Measurements from ENCODE around the gene THAP3.

The THAP3 gene, protein sequence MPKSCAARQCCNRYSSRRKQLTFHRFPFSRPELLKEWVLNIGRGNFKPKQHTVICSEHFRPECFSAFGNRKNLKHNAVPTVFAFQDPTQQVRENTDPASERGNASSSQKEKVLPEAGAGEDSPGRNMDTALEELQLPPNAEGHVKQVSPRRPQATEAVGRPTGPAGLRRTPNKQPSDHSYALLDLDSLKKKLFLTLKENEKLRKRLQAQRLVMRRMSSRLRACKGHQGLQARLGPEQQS

DNA sequence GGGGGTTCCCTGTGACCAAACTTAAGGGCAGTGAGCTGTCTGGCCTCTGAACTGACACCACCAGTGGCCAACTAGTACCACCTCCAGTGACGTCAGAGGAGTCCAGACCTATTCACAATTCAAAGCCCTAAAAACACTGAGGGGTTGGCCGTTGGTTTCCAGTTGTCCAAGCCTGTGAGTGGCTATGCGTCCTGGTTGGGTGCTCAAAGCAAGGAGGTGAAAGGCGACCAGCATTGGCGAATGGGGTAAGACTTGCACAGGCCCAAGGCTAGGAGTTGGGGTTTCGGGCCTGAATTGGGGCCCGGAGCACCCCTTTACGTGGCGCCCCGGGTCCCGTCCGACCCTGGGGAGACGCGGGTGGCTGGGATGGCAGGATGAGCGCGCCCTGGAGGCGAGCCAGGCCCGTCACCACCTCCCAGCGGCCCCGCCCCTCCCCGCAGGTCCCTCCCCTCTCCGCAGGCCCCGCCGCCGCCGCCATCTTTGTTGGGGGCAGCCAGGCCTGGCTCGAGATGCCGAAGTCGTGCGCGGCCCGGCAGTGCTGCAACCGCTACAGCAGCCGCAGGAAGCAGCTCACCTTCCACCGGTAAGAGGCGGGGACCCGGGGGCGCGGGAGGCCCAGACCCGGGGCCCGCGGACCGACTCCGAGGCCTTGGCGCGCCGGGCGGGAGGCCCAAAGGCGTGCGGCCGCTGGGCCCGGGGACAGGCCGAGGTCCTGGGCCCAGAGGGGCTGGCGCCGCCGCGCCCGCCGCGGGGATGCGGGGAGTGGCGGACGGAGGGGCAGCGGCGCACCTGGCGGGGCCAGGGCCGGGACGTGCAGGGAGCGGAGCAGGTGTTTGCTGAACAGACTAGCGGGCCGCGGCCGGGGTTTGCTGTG is at the start of gene THAP3:
Gene THAP3, plus strand, starts transcription at position 159 of the 874 bp plus-strand sequence. Its CDS starts 351 bp downstream, at position 510.
- DNase-seq, result peak; percentile 62 to 95 (median 90)
- intact Hi-C loops (cut with DNase I), result loop anchor here (10.0 kb wide), 1 partner anchor 160 kb away; the partner anchor contains the start of gene CAMTA1

DNA sequence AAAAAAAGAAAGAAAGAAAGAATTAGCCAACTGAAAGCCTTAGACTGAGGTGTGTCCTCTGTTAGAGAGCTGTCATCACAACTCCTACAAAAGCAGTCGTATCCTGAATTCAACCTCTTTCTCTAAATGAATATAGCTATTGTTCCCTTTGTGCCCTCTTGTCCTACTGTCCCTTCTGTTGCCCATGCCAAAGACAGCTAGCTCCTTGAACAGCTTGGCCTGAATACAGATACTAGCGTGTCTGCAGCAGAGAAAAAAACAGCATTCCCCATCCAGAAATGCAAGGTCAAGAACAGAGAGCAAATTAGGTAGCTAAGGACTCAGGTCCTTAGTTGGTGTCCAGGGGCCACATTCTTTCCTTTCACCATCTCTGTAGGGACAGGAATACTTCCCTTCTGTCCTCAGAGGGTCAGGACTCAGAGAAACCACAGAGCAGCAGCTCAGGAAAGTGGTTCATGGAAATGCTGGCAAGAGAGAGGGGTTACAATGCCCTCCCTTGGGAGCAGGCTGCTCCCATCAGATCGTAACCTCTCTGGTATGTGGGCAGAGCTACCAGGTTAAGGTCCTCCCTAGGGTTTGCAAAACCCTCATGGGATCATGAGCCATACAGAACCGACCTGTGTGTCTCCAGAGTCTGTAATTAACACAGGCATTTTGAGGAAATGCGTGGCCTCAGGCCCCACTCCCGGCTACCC is 46.7 kb upstream of the THAP3 start:
- DNase-seq, result no peak

DNA sequence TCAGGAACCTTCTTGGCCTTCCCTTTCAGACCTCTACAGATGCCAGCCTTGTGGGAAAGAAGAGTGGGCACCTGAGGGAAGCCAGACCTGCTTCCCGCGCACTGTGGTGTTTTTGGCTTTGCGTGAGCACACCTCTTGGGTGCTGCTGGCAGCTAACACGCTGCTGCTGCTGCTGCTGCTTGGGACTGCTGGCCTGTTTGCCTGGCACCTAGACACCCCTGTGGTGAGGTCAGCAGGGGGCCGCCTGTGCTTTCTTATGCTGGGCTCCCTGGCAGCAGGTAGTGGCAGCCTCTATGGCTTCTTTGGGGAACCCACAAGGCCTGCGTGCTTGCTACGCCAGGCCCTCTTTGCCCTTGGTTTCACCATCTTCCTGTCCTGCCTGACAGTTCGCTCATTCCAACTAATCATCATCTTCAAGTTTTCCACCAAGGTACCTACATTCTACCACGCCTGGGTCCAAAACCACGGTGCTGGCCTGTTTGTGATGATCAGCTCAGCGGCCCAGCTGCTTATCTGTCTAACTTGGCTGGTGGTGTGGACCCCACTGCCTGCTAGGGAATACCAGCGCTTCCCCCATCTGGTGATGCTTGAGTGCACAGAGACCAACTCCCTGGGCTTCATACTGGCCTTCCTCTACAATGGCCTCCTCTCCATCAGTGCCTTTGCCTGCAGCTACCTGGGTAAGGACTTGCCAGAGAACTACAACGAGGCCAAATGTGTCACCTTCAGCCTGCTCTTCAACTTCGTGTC is 45.9 kb upstream of the THAP3 start:
- DNase-seq, result no peak
- intact Hi-C loops (cut with DNase I), result no loop called here

More for the DNA sequence above, 46.7 kb upstream of the THAP3 start:
- intact Hi-C loops (cut with DNase I), result no loop called here

DNA sequence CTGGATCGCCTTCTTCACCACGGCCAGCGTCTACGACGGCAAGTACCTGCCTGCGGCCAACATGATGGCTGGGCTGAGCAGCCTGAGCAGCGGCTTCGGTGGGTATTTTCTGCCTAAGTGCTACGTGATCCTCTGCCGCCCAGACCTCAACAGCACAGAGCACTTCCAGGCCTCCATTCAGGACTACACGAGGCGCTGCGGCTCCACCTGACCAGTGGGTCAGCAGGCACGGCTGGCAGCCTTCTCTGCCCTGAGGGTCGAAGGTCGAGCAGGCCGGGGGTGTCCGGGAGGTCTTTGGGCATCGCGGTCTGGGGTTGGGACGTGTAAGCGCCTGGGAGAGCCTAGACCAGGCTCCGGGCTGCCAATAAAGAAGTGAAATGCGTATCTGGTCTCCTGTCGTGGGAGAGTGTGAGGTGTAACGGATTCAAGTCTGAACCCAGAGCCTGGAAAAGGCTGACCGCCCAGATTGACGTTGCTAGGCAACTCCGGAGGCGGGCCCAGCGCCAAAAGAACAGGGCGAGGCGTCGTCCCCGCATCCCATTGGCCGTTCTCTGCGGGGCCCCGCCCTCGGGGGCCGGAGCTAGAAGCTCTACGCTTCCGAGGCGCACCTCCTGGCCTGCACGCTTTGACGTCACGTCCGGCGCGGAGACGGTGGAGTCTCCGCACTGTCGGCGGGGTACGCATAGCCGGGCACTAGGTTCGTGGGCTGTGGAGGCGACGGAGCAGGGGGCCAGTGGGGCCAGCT is 45.1 kb upstream of the THAP3 start, which contains the start of gene ZBTB48:
Gene ZBTB48, plus strand, starts transcription at position 621 of the 745 bp plus-strand sequence. CDS start 616 bp downstream, outside the sequence.
- intact Hi-C loops (cut with DNase I), result no loop called here
- DNase-seq, result peak; percentile 98 to 100 (median 100)

DNA sequence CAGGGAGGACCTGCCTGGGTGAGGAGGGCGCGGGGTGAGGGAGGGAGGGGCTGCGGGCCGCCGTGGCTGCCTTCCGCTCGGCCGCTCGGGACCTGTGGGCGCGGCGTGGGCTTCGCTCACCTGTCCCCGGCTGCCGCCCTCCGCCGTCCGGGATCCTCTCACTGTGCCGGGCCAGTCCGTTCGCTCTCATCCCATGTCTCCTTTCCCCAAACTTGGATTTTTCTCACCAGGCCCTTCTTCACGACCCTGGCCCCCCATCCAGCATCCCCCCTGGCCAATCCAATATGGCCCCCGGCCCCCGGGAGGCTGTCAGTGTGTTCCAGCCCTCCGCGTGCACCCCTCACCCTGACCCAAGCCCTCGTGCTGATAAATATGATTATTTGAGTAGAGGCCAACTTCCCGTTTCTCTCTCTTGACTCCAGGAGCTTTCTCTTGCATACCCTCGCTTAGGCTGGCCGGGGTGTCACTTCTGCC is 44.5 kb upstream of the THAP3 start:
- intact Hi-C loops (cut with DNase I), result no loop called here
- no peak for DNase-seq

DNA sequence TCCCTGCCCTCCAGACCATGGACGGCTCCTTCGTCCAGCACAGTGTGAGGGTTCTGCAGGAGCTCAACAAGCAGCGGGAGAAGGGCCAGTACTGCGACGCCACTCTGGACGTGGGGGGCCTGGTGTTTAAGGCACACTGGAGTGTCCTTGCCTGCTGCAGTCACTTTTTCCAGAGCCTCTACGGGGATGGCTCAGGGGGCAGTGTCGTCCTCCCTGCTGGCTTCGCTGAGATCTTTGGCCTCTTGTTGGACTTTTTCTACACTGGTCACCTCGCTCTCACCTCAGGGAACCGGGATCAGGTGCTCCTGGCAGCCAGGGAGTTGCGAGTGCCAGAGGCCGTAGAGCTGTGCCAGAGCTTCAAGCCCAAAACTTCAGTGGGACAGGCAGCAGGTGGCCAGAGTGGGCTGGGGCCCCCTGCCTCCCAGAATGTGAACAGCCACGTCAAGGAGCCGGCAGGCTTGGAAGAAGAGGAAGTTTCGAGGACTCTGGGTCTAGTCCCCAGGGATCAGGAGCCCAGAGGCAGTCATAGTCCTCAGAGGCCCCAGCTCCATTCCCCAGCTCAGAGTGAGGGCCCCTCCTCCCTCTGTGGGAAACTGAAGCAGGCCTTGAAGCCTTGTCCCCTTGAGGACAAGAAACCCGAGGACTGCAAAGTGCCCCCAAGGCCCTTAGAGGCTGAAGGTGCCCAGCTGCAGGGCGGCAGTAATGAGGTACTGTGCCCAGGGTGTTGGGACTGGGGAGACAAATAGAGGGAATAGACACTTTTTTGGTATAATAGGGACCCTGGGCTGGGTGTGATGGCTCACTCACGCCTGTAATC is 43.9 kb upstream of the THAP3 start:
- no peak for DNase-seq
- intact Hi-C loops (cut with DNase I), result no loop called here

DNA sequence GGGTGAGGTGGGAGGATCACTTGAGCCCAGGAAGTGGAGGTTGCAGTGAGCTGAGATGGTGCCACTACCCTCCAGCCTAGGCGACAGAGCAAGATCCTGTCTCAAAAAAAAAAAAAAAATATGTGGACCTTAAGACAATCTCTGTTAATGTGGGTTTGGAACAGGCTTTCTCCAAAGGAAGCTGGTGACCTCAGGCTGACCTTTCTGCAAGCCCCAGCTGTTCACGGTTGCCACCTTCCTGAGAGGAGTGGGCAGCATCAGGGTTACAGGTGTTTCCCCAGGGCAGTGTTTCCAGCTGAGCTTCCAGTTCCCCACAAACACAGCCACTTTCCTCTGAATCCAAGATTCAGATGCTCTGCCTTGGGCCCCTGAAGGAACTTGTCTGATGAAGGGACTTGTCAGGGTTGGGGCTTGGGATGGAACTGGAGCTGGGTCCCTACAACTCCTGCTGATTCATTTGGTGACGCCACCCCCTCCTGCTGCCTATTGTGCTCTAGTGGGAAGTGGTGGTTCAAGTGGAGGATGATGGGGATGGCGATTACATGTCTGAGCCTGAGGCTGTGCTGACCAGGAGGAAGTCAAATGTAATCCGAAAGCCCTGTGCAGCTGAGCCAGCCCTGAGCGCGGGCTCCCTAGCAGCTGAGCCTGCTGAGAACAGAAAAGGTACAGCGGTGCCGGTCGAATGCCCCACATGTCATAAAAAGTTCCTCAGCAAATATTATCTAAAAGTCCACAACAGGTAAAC is 42.9 kb upstream of the THAP3 start:
- peak in 8 of 42 donors; percentile 13 to 66 (median 34) for DNase-seq
- intact Hi-C loops (cut with DNase I), result no loop called here

DNA sequence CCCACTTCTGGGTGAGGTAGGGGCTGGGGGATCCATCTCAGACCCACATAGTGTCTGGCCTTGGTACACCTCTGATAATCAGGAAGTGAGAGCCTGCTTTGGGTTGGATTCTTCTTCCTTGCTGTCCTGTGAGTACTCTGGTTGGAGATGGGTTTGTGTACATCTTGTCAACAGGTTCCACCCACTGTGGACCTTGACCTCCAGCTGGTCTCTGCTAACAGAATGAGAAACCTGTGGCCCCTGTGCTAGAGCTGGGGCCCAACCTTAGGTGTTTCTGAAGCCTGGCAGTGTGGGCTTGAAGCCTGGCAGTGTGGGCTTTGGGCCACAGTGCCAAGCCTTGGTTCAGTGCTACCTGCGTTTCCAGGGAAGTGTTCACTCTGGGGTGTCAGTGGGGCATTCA is 42.3 kb upstream of the THAP3 start:
- intact Hi-C loops (cut with DNase I), result no loop called here
- DNase-seq, result no peak

DNA sequence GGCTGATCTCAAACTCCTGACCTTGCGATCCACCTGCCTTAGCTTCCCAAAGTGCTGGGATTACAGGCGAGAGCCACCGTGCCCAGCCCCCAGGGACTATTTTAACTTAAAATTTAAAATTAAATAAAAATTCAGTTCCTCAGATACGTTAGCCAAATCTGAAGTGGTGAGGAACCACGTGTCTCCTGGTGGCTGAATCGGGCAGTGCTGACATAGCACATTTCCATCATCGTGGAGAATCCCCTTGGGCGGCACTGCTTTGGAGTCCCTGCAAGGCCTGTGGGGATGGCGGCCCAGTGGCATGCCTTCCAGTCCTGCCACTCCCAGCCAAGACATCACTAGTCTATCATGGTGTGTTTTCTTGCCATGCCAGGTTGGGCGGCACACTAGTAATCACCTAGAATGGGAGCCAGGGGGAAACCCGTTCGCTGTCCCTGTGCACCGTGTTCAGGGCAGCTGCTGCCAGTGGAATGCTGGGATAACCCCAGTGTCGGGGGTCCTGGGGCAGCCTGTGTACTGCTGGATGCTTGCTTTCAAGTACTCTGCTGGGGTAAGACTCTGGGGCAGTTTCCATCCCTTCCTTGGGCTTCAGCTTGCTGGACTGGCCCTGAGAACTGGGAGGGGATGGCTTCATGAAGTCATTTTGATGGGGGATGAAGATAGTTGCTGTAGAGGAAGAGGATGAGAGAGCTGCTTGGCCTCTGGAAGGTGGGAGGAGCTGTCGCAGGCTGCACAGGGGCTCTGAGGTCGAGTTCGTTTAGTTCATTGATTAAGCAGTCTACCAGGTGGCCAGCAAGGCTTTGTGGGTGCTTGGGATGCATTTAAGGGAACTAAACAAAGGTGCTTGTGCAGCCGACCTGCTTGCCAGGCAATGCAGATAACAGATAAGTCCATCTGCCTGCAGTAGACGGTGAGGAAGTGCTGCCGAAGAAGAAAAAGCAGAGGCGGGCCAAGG is 40.3 kb upstream of the THAP3 start:
- intact Hi-C loops (cut with DNase I), result no loop called here
- DNase-seq, result no peak

DNA sequence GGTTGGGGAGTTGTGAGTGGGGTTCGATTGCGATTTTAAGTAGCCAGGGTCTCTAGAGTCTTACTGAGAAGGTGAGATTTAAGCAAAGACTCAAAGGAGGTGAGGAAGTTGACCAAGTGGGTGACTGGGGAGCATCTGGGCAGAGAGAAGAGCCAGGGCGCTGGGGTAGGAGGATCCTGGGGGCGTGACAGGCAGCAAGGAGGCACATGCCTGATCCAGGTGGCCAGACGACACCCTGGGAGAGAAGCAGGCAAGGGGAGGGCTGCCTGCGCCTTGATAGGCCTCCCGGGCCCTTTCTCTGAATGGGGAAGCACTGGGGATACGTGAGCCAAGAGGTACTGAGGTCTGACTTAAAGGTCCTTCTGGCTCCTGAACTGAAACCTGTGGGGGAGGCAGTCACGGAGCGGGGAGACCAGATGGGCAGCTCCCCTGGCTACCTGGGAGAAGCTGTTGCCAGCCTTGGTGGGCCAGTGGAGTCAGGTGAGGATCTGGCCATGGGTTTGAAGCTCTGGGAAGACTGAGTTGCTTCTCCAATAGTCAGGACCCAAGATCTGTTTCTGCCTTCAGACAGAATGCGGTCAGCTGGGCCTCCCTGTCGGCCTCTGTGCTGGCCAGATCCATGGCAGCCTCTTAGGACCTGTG is 39.5 kb upstream of the THAP3 start:
- DNase-seq, result peak in 2 of 42 donors; percentile 26 to 45
- intact Hi-C loops (cut with DNase I), result no loop called here

DNA sequence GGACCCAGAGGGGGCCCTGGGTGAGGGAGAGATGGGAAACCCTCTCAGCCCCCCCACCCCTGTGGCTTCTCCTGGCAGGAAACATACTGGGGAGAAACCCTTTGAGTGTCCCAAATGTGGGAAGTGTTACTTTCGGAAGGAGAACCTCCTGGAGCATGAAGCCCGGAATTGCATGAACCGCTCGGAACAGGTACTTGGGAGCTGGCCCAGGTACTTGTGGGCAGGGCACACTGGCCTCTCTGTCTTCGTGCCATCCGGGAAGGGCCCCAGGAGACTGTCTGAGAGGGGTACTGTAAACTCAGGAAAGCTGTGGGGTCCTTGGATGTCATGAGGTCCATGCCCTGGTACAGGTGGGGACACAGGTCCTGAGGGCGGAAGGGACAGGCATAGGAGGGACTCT is 38.8 kb upstream of the THAP3 start:
- DNase-seq, result no peak
- intact Hi-C loops (cut with DNase I), result no loop called here

DNA sequence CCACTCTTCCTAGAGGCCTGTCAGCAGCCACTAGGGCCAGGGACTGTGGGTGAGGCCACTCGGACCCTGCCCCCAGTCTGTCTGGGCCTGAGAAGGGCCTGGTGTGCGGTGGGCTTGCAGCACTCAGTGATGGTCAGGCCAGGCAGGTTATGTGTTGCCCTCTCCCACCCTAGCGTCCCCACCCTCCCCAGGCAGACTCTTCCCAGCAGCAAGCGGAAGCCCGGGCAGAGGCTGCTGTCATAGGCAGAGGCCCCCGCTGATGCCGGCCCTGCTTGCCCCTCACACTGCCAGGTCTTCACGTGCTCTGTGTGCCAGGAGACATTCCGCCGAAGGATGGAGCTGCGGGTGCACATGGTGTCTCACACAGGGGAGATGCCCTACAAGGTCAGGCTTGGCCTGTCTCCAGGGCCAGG is 38.3 kb upstream of the THAP3 start:
- intact Hi-C loops (cut with DNase I), result no loop called here

DNA sequence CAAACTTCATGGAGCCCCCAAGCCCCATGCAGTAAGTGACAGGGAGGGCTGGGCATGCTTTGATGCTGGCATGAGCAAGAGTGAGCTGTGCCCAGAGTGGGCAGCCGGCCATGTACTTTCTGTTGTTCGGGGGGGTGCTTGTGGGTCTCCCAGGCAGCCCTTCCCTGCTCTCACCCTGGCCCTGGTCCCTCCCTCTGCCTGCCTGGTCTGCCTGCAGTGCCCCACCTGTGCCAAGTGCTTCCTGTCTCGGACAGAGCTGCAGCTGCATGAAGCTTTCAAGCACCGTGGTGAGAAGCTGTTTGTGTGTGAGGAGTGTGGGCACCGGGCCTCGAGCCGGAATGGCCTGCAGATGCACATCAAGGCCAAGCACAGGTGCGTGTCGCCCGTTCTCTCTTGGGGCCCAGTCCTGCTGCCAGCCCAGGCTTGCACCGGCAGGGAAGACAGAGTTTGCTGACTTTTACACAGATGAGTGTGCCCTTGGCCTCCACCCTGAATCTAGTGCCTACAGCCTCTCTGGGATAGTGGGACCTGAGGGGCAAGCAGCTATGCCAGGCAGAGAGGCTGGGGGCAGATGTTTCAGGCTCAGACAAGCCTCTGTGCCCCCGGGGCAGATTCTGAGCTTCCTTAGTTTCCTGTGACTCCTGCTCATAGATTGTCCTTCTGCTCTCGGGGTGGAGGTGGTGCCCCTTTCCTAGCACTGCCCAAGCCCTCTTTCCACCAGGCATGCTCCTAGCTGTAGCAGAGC is 37.2 kb upstream of the THAP3 start:
- intact Hi-C loops (cut with DNase I), result no loop called here

More for the DNA sequence above, 38.3 kb upstream of the THAP3 start:
- no peak for DNase-seq

More for the DNA sequence above, 37.2 kb upstream of the THAP3 start:
- DNase-seq, result peak; percentile 47 to 90 (median 74)
